DND-41 (cell line): ENCODE measurements around the gene OR5P2.
"Not testable (repeated sequence)": the region's sequence is repeated elsewhere in the genome, so short reads cannot be mapped to it uniquely, and the experiment has no call there.

Source experiments
- ATAC-seq: fragments of 200-7000 bp; cut with Tn5 transposase; 3 replicates; pipeline ENCODE4 v1.9.1; 2021; ENCODE audit warnings: low read depth; ENCODE audit not compliant: insufficient read depth
- DNase-seq: peaks from one replicate; pipeline ENCODE4 v3.0.0-alpha.2; 2020
- H2AFZ ChIP-seq: 2 replicates; pipeline ENCODE4 v1.6.0; 2012; ENCODE audit warnings: low read depth, low read length
- H3K27ac ChIP-seq: 2 replicates; pipeline ENCODE4 v1.5.1; 2012; ENCODE audit warnings: low read length, inconsistent platforms
- H3K27me3 ChIP-seq: fragments of 200-600 bp; sonication (generic); 2 replicates; pipeline ENCODE4 v1.6.0; 2012; ENCODE audit warnings: low read length, mild to moderate bottlenecking, inconsistent platforms; ENCODE audit not compliant: insufficient read depth, poor library complexity
- H3K36me3 ChIP-seq: 2 replicates; pipeline ENCODE4 v1.5.1; 2012; ENCODE audit warnings: low read length, inconsistent platforms; ENCODE audit not compliant: insufficient read depth
- H3K4me1 ChIP-seq: 2 replicates; pipeline ENCODE4 v1.5.1; 2012; ENCODE audit warnings: mild to moderate bottlenecking, low read length; ENCODE audit not compliant: insufficient read depth
- H3K4me2 ChIP-seq: 2 replicates; pipeline ENCODE4 v1.6.0; 2012; ENCODE audit warnings: mild to moderate bottlenecking, moderate library complexity, low read length, inconsistent platforms; ENCODE audit not compliant: insufficient read depth
- H3K4me3 ChIP-seq, 2 experiments: fragments of 200-600 bp in 1 of 2; shearing (Covaris generic) in 1 of 2; 2 replicates each; pipeline ENCODE4 v1.5.1; 2012 to 2016; ENCODE audit warnings: inconsistent platforms in 2 of 2, low read length in 2 of 2, mild to moderate bottlenecking in 2 of 2, low read depth in 1 of 2, moderate library complexity in 1 of 2
- H3K79me2 ChIP-seq: 2 replicates; pipeline ENCODE4 v1.6.0; 2012; ENCODE audit warnings: low read length, inconsistent platforms; ENCODE audit not compliant: insufficient read depth
- H3K9ac ChIP-seq: 2 replicates; pipeline ENCODE4 v1.6.0; 2012; ENCODE audit warnings: low read depth, mild to moderate bottlenecking, inconsistent platforms, low read length, moderate library complexity
- H3K9me3 ChIP-seq: 2 replicates; pipeline ENCODE4 v1.5.1; 2012; ENCODE audit warnings: low read length, moderate library complexity, mild to moderate bottlenecking, inconsistent platforms; ENCODE audit not compliant: insufficient read depth, severe bottlenecking
- H4K20me1 ChIP-seq: 2 replicates; pipeline ENCODE4 v1.6.0; 2012; ENCODE audit warnings: low read length; ENCODE audit not compliant: insufficient read depth
- EZH2 ChIP-seq: IDR thresholded peaks from 3 replicates; pipeline ENCODE4 v1.6.1; 2012; ENCODE audit warnings: borderline replicate concordance, low read depth, mild to moderate bottlenecking, moderate library complexity, low read length, inconsistent platforms; ENCODE audit not compliant: severe bottlenecking
- TF ChIP-seq, protein P1 (sequence below): IDR thresholded peaks from 2 replicates; pipeline ENCODE4 v1.5.1; 2012; ENCODE audit warnings: borderline replicate concordance, low read length, moderate library complexity, mild to moderate bottlenecking; ENCODE audit not compliant: poor library complexity, severe bottlenecking; ENCODE audit errors: extremely low read depth

The OR5P2 gene

DNA sequence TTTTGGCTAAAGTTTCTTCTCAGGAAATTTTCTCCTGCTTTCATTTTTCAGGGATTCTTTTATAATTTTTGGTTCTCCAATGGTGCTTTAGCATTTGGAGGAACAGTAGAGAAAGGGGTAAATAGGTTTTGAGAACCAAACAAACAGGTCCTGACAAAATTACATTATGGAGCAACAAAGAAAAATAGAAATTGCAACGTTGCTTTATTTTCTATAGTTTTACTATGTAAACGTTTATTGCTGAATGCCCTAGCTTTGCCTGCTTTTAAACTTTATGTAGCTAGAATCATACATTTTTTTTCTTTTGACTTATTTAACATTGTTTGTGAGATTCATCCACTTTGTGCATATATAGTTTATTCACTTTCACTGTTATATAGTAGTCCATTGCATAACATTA, 43.8 kb upstream of the OR5P2 start:
- Histone ChIP-seq H3K4me3 (no peak overlapping the region), H4K20me1 (no peaks in the 10 kb centered on the region), H3K4me1 (no peaks in the 10 kb centered on the region), H3K27me3 (no peaks in the 10 kb centered on the region), H3K4me2 (no peak overlapping the region), H3K9me3 (no peaks in the 10 kb centered on the region), H3K9ac (no peak overlapping the region), H3K27ac (no peak overlapping the region), H2AFZ (no peak overlapping the region), H3K36me3 (no peaks in the 10 kb centered on the region), H3K79me2 (no peaks in the 10 kb centered on the region)
- TF ChIP-seq, protein P1, sequence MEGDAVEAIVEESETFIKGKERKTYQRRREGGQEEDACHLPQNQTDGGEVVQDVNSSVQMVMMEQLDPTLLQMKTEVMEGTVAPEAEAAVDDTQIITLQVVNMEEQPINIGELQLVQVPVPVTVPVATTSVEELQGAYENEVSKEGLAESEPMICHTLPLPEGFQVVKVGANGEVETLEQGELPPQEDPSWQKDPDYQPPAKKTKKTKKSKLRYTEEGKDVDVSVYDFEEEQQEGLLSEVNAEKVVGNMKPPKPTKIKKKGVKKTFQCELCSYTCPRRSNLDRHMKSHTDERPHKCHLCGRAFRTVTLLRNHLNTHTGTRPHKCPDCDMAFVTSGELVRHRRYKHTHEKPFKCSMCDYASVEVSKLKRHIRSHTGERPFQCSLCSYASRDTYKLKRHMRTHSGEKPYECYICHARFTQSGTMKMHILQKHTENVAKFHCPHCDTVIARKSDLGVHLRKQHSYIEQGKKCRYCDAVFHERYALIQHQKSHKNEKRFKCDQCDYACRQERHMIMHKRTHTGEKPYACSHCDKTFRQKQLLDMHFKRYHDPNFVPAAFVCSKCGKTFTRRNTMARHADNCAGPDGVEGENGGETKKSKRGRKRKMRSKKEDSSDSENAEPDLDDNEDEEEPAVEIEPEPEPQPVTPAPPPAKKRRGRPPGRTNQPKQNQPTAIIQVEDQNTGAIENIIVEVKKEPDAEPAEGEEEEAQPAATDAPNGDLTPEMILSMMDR, result no peak
- no peak for TF ChIP-seq EZH2
- DNase-seq, result no peak
- no peak for ATAC-seq

DNA sequence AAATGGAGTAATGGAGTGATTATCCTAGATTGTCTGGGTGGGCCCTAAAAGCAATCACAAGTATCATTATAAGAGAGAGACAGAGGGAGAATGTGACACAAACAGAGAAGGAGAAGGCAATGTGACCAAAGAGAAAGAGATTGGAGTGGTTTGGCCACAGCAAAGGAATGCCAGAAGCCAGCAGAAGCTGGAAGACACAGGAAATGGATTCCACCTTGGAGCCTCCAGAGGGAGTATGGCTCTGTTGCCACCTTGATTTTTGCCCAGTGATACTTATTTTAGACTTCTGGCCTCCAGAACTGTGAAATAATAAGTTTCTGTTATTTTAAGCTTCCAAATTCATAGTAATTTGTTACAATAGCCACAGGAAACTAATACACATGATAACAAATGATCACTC, 36.8 kb upstream of the OR5P2 start:
- Histone ChIP-seq H3K27me3 (peaks cover 4% of the 10 kb centered on the region), H3K4me1 (no peaks in the 10 kb centered on the region), H3K4me3 (no peak overlapping the region), H3K9ac (no peak overlapping the region), H2AFZ (no peak overlapping the region), H3K79me2 (no peaks in the 10 kb centered on the region), H3K4me2 (no peak overlapping the region), H3K27ac (no peak overlapping the region), H4K20me1 (no peaks in the 10 kb centered on the region), H3K36me3 (no peaks in the 10 kb centered on the region), H3K9me3 (no peaks in the 10 kb centered on the region)
- TF ChIP-seq EZH2, result no peak
- TF ChIP-seq, protein P1, result no peak
- DNase-seq (no peak), ATAC-seq (no peak)

DNA sequence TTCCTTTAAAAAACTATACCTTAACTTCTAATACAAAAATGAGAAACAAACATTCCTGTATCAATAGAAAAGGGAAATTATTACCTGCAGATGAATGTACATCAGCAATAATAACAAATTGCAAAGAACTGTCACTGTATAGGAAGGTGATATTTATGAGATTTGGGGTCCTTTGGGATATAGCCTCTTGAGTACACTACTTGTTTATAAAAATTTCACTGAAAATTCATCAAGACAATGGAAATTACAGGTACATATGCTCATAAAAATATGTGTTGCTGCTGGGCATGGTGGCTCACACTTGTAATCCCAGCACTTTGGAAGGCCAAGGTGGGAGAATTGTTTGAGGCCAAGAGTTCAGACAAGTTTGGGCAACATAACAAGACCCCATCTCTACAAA, 34.0 kb upstream of the OR5P2 start, which contains the start of gene OR5P3:
Gene OR5P3 (minus strand): TSS at position 101 of the 400 bp plus-strand sequence.
- H3K27ac ChIP-seq, result no peak within 1 kb of the TSS
- ATAC-seq (no peak), DNase-seq (no peak)
- TF ChIP-seq EZH2, result no peak
- TF ChIP-seq, protein P1, result no peak
- no peaks in the 10 kb centered on the region for H3K79me2 ChIP-seq
- no peaks in the 10 kb centered on the region for H3K36me3 ChIP-seq
- no peak within 1 kb of the TSS for H3K9ac ChIP-seq
- no peaks in the 10 kb centered on the region for H3K9me3 ChIP-seq
- H4K20me1 ChIP-seq, result no peaks in the 10 kb centered on the region
- H3K27me3 ChIP-seq, result peaks cover 4% of the 10 kb centered on the region
- H3K4me2 ChIP-seq, result no peak within 1 kb of the TSS
- H3K4me3 ChIP-seq, result no peak within 1 kb of the TSS
- no peaks in the 10 kb centered on the region for H3K4me1 ChIP-seq
- H2AFZ ChIP-seq, result no peak within 1 kb of the TSS

DNA sequence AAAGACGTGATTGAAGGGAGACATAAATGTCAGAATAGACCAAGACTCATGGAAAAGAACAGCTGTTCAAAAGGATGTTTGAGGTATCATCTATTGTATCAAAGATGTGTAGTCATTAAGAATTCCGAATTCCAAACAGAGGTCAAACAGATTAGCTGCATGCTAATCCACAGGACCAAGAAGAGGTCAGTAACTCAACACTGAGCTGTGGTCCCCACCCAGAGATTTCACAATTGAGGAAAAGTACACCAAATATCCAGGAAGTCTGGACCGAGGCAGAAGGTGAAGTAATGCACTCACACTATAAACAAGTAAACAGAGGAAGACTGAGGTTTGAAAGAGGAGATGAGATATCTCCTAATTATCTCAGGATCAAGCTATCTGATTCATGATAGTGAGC, 29.6 kb upstream of the OR5P2 start:
- H3K4me1 ChIP-seq, result no peaks in the 10 kb centered on the region
- TF ChIP-seq EZH2, result no peak
- TF ChIP-seq, protein P1, result no peak
- no peaks in the 10 kb centered on the region for H3K36me3 ChIP-seq
- H3K9ac ChIP-seq, result no peak overlapping the region
- no peaks in the 10 kb centered on the region for H4K20me1 ChIP-seq
- no peak overlapping the region for H3K4me2 ChIP-seq
- ATAC-seq (no peak), DNase-seq (no peak)
- no peak overlapping the region for H3K4me3 ChIP-seq
- no peak overlapping the region for H3K27ac ChIP-seq
- no peaks in the 10 kb centered on the region for H3K9me3 ChIP-seq
- no peak overlapping the region for H2AFZ ChIP-seq
- no peaks in the 10 kb centered on the region for H3K79me2 ChIP-seq
- H3K27me3 ChIP-seq, result no peaks in the 10 kb centered on the region

DNA sequence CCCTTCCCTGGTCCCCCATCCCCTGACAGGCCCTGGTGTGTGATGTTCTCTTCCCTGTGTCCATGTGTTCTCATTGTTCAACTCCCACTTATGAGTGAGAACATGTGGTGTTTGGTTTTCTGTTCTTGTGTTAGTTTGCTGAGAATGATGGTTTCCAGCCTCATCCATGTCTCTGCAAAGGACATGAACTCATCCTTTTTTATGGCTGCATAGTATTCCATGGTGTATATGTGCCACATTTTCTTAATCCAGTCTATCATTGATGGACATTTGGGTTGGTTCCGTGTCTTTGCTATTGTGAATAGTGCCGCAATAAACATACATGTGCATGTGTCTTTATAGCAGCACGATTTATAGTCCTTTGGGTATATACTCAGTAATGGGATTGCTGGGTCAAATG, 23.7 kb upstream of the OR5P2 start:
- H3K27ac ChIP-seq, H3K4me2 ChIP-seq, H4K20me1 ChIP-seq, ATAC-seq, DNase-seq, H3K9ac ChIP-seq, H3K9me3 ChIP-seq, H2AFZ ChIP-seq, H3K4me3 ChIP-seq, H3K79me2 ChIP-seq, H3K4me1 ChIP-seq, H3K36me3 ChIP-seq, H3K27me3 ChIP-seq: not testable (repeated sequence)

DNA sequence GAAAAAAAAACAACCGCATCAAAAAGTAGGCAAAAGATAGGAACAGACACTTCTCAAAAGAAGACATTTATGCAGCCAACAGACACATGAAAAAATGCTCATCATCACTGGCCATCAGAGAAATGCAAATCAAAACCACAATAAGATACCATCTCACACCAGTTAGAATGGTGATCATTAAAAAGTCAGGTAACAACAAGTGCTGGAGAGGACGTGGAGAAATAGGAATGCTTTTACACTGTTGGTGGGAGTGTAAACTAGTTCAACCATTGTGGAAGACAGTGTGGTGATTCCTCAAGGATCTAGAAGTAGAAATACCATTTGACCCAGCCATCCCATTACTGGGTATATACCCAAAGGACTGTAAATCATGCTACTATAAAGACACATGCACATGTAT, 18.2 kb upstream of the OR5P2 start:
- H3K4me1 ChIP-seq, H3K9me3 ChIP-seq, H3K4me2 ChIP-seq, H3K36me3 ChIP-seq, H3K27me3 ChIP-seq, H3K4me3 ChIP-seq, H3K79me2 ChIP-seq, H4K20me1 ChIP-seq, H2AFZ ChIP-seq, H3K9ac ChIP-seq, H3K27ac ChIP-seq, DNase-seq, ATAC-seq: not testable (repeated sequence)
